ENCODE measurements around the gene TM4SF18.

DNA sequence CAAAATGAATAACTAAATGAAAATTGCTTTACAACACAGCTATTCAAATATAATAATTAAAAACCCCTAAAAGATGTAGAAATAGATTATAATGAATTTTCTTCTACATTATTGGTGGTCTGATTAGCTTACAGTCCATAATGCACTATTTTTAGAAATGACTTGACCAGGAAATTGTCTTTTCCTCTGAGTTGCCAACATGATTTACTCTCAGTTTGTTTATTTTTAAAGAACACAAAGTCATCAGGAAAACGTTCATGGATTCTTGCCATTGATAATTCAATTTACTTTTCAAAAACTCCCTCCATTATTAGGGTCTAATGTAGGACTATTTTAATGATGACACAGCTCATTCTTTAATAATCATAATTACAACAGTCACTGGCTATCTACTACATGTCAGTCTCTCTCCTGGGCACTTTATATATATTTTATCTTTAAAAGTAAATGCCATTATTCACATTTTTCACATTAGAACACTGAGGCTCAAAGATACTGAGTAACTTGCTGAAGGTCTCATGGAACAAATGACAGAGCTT, 1.1 kb downstream of the TM4SF18 start:
- TF ChIP-seq, protein P1, sequence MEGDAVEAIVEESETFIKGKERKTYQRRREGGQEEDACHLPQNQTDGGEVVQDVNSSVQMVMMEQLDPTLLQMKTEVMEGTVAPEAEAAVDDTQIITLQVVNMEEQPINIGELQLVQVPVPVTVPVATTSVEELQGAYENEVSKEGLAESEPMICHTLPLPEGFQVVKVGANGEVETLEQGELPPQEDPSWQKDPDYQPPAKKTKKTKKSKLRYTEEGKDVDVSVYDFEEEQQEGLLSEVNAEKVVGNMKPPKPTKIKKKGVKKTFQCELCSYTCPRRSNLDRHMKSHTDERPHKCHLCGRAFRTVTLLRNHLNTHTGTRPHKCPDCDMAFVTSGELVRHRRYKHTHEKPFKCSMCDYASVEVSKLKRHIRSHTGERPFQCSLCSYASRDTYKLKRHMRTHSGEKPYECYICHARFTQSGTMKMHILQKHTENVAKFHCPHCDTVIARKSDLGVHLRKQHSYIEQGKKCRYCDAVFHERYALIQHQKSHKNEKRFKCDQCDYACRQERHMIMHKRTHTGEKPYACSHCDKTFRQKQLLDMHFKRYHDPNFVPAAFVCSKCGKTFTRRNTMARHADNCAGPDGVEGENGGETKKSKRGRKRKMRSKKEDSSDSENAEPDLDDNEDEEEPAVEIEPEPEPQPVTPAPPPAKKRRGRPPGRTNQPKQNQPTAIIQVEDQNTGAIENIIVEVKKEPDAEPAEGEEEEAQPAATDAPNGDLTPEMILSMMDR (IDR thresholded peaks at IDR 0.05), result no peak
- no peak for TF ChIP-seq POLR2A (IDR thresholded peaks at IDR 0.05)

Measured in uterus (tissue), 2 donors.